HepG2 (cell line): ENCODE results near the gene NKD1. TPM values are rescaled to one million over a fixed set of nuclear protein-coding genes. Genes with fewer than 3 reads are reported as not detected.

Experiments
- ATAC-seq: fragments of 200-7000 bp; cut with Tn5 transposase; 3 replicates; pipeline ENCODE4 v1.9.1; 2020; ENCODE audit warnings: mild to moderate bottlenecking, moderate library complexity
- BruUV-seq: library from RNA; stranded (reverse); fragments of 400-500 nt; replicated peaks from 2 replicates; lab custom pipeline; 2021; lab: Mats Ljungman, UMichigan
- CTCF ChIA-PET: fragments of 300-600 bp; formaldehyde crosslinking; extraction: SDS; loops from one replicate; lab custom pipeline; 2021; ENCODE audit warnings: low total read pairs, inconsistent platforms, low intra/inter-chr PET ratio; lab: Yijun Ruan, JAX
- POLR2A ChIA-PET: fragments of 350-600 bp; sonication (Branson Sonifier 250); formaldehyde crosslinking; loops from one replicate; lab custom pipeline; 2020; ENCODE audit warnings: antibody characterized with exemption, inconsistent platforms; lab: Yijun Ruan, JAX
- DNase-seq: peaks from one replicate; pipeline ENCODE4 v3.0.0-alpha.2; 2015; ENCODE audit warnings: low spot score
- FAIRE-seq: peaks from 3 replicates; lab custom pipeline; 2011; peaks lifted over from hg19 to GRCh38; lab: Jason Lieb, UNC
- H2AFZ ChIP-seq: one replicate; pipeline ENCODE4 v1.6.1; 2011; ENCODE audit warnings: low read length, inconsistent platforms
- H3K27ac ChIP-seq: fragments of 300-600 bp; 3 replicates; pipeline ENCODE4 v1.8.0; 2011; ENCODE audit warnings: mixed run types, mild to moderate bottlenecking, mixed read lengths, low read length, inconsistent platforms; ENCODE audit not compliant: insufficient read depth; ENCODE audit errors: extremely low read length
- H3K27me3 ChIP-seq, 2 experiments: fragments of 200-600 bp in 1 of 2; 2 replicates in 1 of 2; 3 replicates in 1 of 2; pipeline versions ENCODE4 v1.6.0 to v1.8.0; 2011; ENCODE audit warnings: low read length in 2 of 2, mild to moderate bottlenecking in 2 of 2, moderate library complexity in 2 of 2, inconsistent platforms in 1 of 2; ENCODE audit not compliant: insufficient read depth in 2 of 2, control insufficient read depth in 1 of 2
- H3K36me3 ChIP-seq, 2 experiments: fragments of 200-600 bp in 1 of 2; replicated peaks in 1 of 2; 2 replicates in 1 of 2; 3 replicates in 1 of 2; pipeline versions ENCODE4 v1.5.1 to v1.8.0; 2011; ENCODE audit warnings: low read length in 2 of 2, inconsistent platforms in 1 of 2; ENCODE audit not compliant: insufficient read depth in 2 of 2, control insufficient read depth in 1 of 2
- H3K4me1 ChIP-seq: 2 replicates; pipeline ENCODE4 v1.5.1; 2012; ENCODE audit warnings: low read length, inconsistent platforms; ENCODE audit not compliant: insufficient read depth
- H3K4me2 ChIP-seq: 2 replicates; pipeline ENCODE4 v1.6.0; 2011; ENCODE audit warnings: low read depth, low read length, inconsistent platforms
- H3K4me3 ChIP-seq, 3 experiments: fragments of 200-600 bp in 1 of 3; sonication (generic), shearing (Covaris generic) in 1 of 3; replicated peaks in 1 of 3; 2 replicates each; pipeline ENCODE4 v1.5.1; 2011 to 2016; ENCODE audit warnings: low read length in 3 of 3, inconsistent platforms in 2 of 3, low read depth in 2 of 3, mild to moderate bottlenecking in 2 of 3, control low read depth in 1 of 3, mixed read lengths in 1 of 3; ENCODE audit not compliant: insufficient read depth in 1 of 3
- H3K79me2 ChIP-seq: one replicate; pipeline ENCODE4 v1.6.1; 2011; ENCODE audit warnings: low read length, inconsistent platforms; ENCODE audit not compliant: insufficient read depth
- H3K9ac ChIP-seq: 2 replicates; pipeline ENCODE4 v1.6.0; 2011; ENCODE audit warnings: mild to moderate bottlenecking, low read depth, low read length, inconsistent platforms; ENCODE audit not compliant: insufficient read depth
- H3K9me3 ChIP-seq: 2 replicates; pipeline ENCODE4 v1.5.1; 2012; ENCODE audit warnings: mild to moderate bottlenecking, low read length
- H4K20me1 ChIP-seq: 2 replicates; pipeline ENCODE4 v1.6.0; 2011; ENCODE audit warnings: inconsistent platforms, mild to moderate bottlenecking, low read length, moderate library complexity; ENCODE audit not compliant: insufficient read depth
- FOXK1 ChIP-seq: sonication (generic); formaldehyde crosslinking; IDR thresholded peaks from 2 replicates; pipeline ENCODE4 v1.4.0; 2020; ENCODE audit warnings: low read depth, missing genetic modification reagents, borderline replicate concordance
- HNF4A ChIP-seq: sonication (generic); formaldehyde crosslinking; IDR thresholded peaks from 2 replicates; pipeline ENCODE4 v1.4.0; 2020; ENCODE audit warnings: missing genetic modification reagents
- KDM1A ChIP-seq: IDR thresholded peaks from 2 replicates; pipeline ENCODE4 v1.6.1; 2016; ENCODE audit warnings: missing compliant biosample characterization
- KDM5A ChIP-seq: fragments of 200-600 bp; sonication (generic); IDR thresholded peaks from 2 replicates; pipeline ENCODE4 v1.7.0; 2018; ENCODE audit warnings: antibody characterized with exemption, mild to moderate bottlenecking, low read length, borderline replicate concordance
- NAIF1 ChIP-seq: sonication (generic); formaldehyde crosslinking; IDR thresholded peaks from 2 replicates; pipeline ENCODE4 v1.5.0; 2020; ENCODE audit warnings: mild to moderate bottlenecking, missing genetic modification reagents, borderline replicate concordance
- POGZ ChIP-seq: sonication (generic); formaldehyde crosslinking; IDR thresholded peaks from 2 replicates; pipeline ENCODE4 v1.4.0; 2020; ENCODE audit warnings: mild to moderate bottlenecking, missing genetic modification reagents
- RFXAP ChIP-seq: sonication (generic); formaldehyde crosslinking; IDR thresholded peaks from 2 replicates; pipeline ENCODE4 v1.4.0; 2020; ENCODE audit warnings: missing genetic modification reagents, borderline replicate concordance
- SP4 ChIP-seq: sonication (generic); formaldehyde crosslinking; IDR thresholded peaks from 2 replicates; pipeline ENCODE4 v1.8.1; 2023; ENCODE audit warnings: mild to moderate bottlenecking, missing genetic modification reagents
- ZBED4 ChIP-seq: sonication (generic); formaldehyde crosslinking; IDR thresholded peaks from 2 replicates; pipeline ENCODE4 v1.4.0; 2020; ENCODE audit warnings: missing genetic modification reagents, borderline replicate concordance
- ZSCAN22 ChIP-seq: sonication (generic); formaldehyde crosslinking; IDR thresholded peaks from 2 replicates; pipeline ENCODE4 v1.4.0; 2020; ENCODE audit warnings: mild to moderate bottlenecking, missing genetic modification reagents
- ZSCAN29 ChIP-seq: sonication (generic); formaldehyde crosslinking; conservative IDR thresholded peaks from 2 replicates; pipeline ENCODE4 v1.4.0; 2020; ENCODE audit warnings: mild to moderate bottlenecking, missing genetic modification reagents
- ZSCAN9 ChIP-seq: IDR thresholded peaks from 2 replicates; pipeline ENCODE4 v1.6.1; 2016; ENCODE audit warnings: borderline replicate concordance
- WGBS: methylation state at CpG from one replicate; pipeline ENCODE4 v1.1.6; 2017; ENCODE audit warnings: low lambda C conversion rate; 5-methylcytosine and 5-hydroxymethylcytosine counted together
- in situ Hi-C: cut with HindIII; loops from 2 replicates; pipeline ENCODE4 v1.10.0; 2017; ENCODE audit warnings: low pct_unique_long_range_greater_than_20kb; ENCODE audit not compliant: extremely low pct_ligation_motif_present
- intact Hi-C: fragments of 100-400 bp; cut with micrococcal nuclease; formaldehyde crosslinking; loops from one replicate; pipeline ENCODE4 v1.10.0; 2022; ENCODE audit not compliant: unreplicated experiment
- polyA plus RNA-seq, 8 experiments: library from polyadenylated mRNA; depleted of rRNA in 3 of 8; stranded (reverse) in 7 of 8; unstranded in 1 of 8; fragments of >200 nt; fragmentation: Illumina TruSeq in 4 of 8; extraction: Trizol in 4 of 8; gene quantifications; 2 replicates each; pipeline versions ENCODE4 v1.2.1 to v1.2.3, GENCODE V29; 2011 to 2016; ENCODE audit warnings: low read depth in 4 of 8, missing spikeins in 1 of 8, mixed read lengths in 1 of 8; ENCODE audit not compliant: insufficient read depth in 1 of 8
- total RNA-seq, 5 experiments: library from RNA; depleted of rRNA; stranded (reverse); fragments of >200 nt; fragmentation: Illumina TruSeq; extraction: Trizol; gene quantifications; 2 replicates each; pipeline ENCODE4 v1.2.3, GENCODE V29; 2016; ENCODE audit warnings: low read depth in 1 of 5
- TF ChIP-seq, protein P1 (sequence below): sonication (generic); formaldehyde crosslinking; IDR thresholded peaks from 2 replicates; pipeline ENCODE4 v1.4.0; 2020; ENCODE audit warnings: missing genetic modification reagents
- TF ChIP-seq, protein P2 (sequence below): sonication (generic); formaldehyde crosslinking; IDR thresholded peaks from 2 replicates; pipeline ENCODE4 v1.5.1; 2020; ENCODE audit warnings: missing genetic modification reagents, mild to moderate bottlenecking, borderline replicate concordance
- TF ChIP-seq, protein P3 (sequence below): fragments of 450-650 bp; IDR thresholded peaks from 2 replicates; pipeline ENCODE4 v1.6.1; 2016

The NKD1 gene
- total and polyA plus RNA-seq, 2 of the 13 experiments (the other 11 are each of a cell fraction or from before 2014, with no cell fraction given), result 70.4 to 121 TPM

- Histone ChIP-seq H4K20me1 (no peaks in the 10 kb centered on the region), H3K79me2 (peaks cover 10% of the 10 kb centered on the region), H3K4me3 (no peak overlapping the region), H2AFZ (no peak overlapping the region), H3K27me3 (no peaks in the 10 kb centered on the region), H3K9me3 (peaks cover 19% of the 10 kb centered on the region), H3K9ac (no peak overlapping the region), H3K36me3 (peaks cover 34 to 41% of the 10 kb centered on the region in 2 experiments), H3K4me1 (peaks cover 52% of the 10 kb centered on the region), H3K27ac (no peak overlapping the region), H3K4me2 (no peak overlapping the region)
- in situ Hi-C loops, result no loop called here
- no TSS peak for BruUV-seq
- intact Hi-C loops, result no loop called here
- ChIA-PET POLR2A (interaction anchor here (0.9 kb wide), 1 partner anchor 22 kb away, joined by 3 read pairs; the partner anchor contains the start of gene NKD1), CTCF (no interaction called here)
- no peak for ATAC-seq
- no peak for FAIRE-seq
- no peak for DNase-seq
- WGBS, result 94% methylated on average over 4 of the region's 4 CpGs
- TF ChIP-seq, protein P1, sequence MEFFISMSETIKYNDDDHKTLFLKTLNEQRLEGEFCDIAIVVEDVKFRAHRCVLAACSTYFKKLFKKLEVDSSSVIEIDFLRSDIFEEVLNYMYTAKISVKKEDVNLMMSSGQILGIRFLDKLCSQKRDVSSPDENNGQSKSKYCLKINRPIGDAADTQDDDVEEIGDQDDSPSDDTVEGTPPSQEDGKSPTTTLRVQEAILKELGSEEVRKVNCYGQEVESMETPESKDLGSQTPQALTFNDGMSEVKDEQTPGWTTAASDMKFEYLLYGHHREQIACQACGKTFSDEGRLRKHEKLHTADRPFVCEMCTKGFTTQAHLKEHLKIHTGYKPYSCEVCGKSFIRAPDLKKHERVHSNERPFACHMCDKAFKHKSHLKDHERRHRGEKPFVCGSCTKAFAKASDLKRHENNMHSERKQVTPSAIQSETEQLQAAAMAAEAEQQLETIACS (CRISPR knock-in tag), result no peak
- TF ChIP-seq KDM5A (no peak), ZSCAN22 (CRISPR knock-in tag) (no peak), POGZ (CRISPR knock-in tag) (no peak), KDM1A (CRISPR knock-in tag) (no peak), ZSCAN29 (CRISPR knock-in tag) (no peak), ZSCAN9 (CRISPR knock-in tag) (no peak), SP4 (CRISPR knock-in tag) (no peak), RFXAP (CRISPR knock-in tag) (no peak), NAIF1 (CRISPR knock-in tag) (no peak), FOXK1 (no peak), ZBED4 (CRISPR knock-in tag) (no peak), HNF4A (no peak)
- TF ChIP-seq, protein P2, sequence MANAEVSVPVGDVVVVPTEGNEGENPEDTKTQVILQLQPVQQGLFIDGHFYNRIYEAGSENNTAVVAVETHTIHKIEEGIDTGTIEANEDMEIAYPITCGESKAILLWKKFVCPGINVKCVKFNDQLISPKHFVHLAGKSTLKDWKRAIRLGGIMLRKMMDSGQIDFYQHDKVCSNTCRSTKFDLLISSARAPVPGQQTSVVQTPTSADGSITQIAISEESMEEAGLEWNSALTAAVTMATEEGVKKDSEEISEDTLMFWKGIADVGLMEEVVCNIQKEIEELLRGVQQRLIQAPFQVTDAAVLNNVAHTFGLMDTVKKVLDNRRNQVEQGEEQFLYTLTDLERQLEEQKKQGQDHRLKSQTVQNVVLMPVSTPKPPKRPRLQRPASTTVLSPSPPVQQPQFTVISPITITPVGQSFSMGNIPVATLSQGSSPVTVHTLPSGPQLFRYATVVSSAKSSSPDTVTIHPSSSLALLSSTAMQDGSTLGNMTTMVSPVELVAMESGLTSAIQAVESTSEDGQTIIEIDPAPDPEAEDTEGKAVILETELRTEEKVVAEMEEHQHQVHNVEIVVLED (CRISPR knock-in tag), result no peak
- TF ChIP-seq, protein P3, sequence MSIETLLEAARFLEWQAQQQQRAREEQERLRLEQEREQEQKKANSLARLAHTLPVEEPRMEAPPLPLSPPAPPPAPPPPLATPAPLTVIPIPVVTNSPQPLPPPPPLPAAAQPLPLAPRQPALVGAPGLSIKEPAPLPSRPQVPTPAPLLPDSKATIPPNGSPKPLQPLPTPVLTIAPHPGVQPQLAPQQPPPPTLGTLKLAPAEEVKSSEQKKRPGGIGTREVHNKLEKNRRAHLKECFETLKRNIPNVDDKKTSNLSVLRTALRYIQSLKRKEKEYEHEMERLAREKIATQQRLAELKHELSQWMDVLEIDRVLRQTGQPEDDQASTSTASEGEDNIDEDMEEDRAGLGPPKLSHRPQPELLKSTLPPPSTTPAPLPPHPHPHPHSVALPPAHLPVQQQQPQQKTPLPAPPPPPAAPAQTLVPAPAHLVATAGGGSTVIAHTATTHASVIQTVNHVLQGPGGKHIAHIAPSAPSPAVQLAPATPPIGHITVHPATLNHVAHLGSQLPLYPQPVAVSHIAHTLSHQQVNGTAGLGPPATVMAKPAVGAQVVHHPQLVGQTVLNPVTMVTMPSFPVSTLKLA, result no peak
Measured at GRCh38 chr16:50526249-50526648, 21.9 kb upstream of the NKD1 start.
